ENCODE measurements around the gene TRIM24.

TRIM24 gene

DNA sequence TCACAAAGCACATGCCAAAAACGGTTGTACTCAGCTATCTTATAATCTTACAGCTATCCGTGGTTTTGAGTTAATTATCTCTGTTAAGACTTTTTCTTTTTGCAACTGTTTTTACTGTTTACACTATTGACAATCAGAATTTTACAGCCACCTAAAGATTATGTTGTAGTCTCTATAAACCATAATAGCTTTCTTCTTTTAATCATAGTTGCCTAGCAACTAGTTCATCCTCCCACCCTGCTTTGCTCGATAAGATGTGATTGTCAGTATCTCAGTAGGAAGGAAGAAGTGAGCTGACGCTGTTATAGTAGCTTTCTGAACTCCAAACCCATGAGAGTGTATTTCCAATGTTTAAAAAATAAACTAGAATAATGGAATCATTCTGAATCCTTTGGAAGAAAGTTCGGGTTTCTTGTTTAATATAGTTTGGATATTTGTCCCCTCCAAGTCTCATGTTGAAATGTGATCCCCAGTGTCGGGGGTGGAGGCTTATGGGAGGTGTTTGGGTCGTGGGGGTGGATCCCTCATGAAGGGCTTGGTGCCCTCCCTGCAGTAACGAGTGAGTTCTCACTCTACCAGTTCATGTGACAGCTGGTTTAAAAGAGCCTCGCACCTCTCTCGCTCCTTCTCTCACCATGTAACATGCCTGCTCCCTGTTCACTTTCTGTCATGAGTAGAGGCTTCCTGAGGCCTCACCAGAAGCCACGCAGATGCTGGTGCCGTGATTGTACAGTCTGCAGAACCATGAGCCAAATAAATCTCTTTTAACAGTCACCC lies 173.0 kb downstream of the TRIM24 start:
- no peak overlapping the region for H3K4me3 ChIP-seq (ENCODE audit: low read length)
- peak; percentile 42 for DNase-seq (ENCODE audit: low read depth, low spot score)

All from Jurkat, Clone E6-1 (cell line).